IPS DF 19.7 (cell line): Measurements from ENCODE around the gene MCC.
"Not testable (repeated sequence)": the region's sequence is repeated elsewhere in the genome, so short reads cannot be mapped to it uniquely, and the experiment has no call there.

ENCODE experiments used
- DNase-seq: peaks from one replicate; pipeline ENCODE4 v3.0.0-alpha.2; 2013; ENCODE audit warnings: low read depth, low spot score

The MCC gene

GRCh38 chr5:113490317-113490716 is 2.1 kb upstream of the MCC start:
- no peak for DNase-seq

GRCh38 chr5:113489299-113489698 is 1.0 kb upstream of the MCC start:
- DNase-seq = no peak

- DNase-seq = no peak
Observed at GRCh38 chr5:113488645-113489184, 462 bp upstream of the MCC start.

- DNase-seq = no peak
Observed at GRCh38 chr5:113487416-113487780, 855 bp downstream of the MCC start.

GRCh38 chr5:113480243-113480642 is 8.0 kb downstream of the MCC start:
- no peak for DNase-seq

- no peak for DNase-seq
Observed at GRCh38 chr5:113478691-113479090, 9.6 kb downstream of the MCC start.

- no peak for DNase-seq
Observed at GRCh38 chr5:113474100-113474728, 14.0 kb downstream of the MCC start.

GRCh38 chr5:113463032-113463431 is 25.2 kb downstream of the MCC start:
- no peak for DNase-seq

- DNase-seq = not testable (repeated sequence)
Observed at GRCh38 chr5:113457106-113457505, 31.1 kb downstream of the MCC start.

GRCh38 chr5:113452941-113453340 is 35.3 kb downstream of the MCC start:
- DNase-seq = no peak

GRCh38 chr5:113451797-113452196 is 36.5 kb downstream of the MCC start:
- no peak for DNase-seq

- no peak for DNase-seq
Observed at GRCh38 chr5:113450929-113451328, 37.3 kb downstream of the MCC start.

- DNase-seq = no peak
Observed at GRCh38 chr5:113450462-113450861, 37.8 kb downstream of the MCC start.

GRCh38 chr5:113448252-113448651 is 40.0 kb downstream of the MCC start:
- no peak for DNase-seq

GRCh38 chr5:113447498-113448050 is 40.7 kb downstream of the MCC start:
- no peak for DNase-seq

GRCh38 chr5:113446358-113446927 is 41.8 kb downstream of the MCC start:
- DNase-seq = no peak

- DNase-seq = no peak
Observed at GRCh38 chr5:113437111-113437510, 51.1 kb downstream of the MCC start.

- DNase-seq = no peak
Observed at GRCh38 chr5:113435575-113435974, 52.7 kb downstream of the MCC start.

GRCh38 chr5:113434889-113435288 is 53.4 kb downstream of the MCC start, which contains the start of gene TSSK1B:
TSS of gene TSSK1B (minus strand) at chr5:113434989. CDS start at chr5:113434839, 150 bp downstream.
- DNase-seq = no peak

GRCh38 chr5:113433862-113434612 is 54.2 kb downstream of the MCC start:
- no peak for DNase-seq

GRCh38 chr5:113433071-113433470 is 55.2 kb downstream of the MCC start:
- DNase-seq = no peak

GRCh38 chr5:113427871-113428574 is 60.2 kb downstream of the MCC start:
- no peak for DNase-seq
